MCF 10A (cell line): ENCODE data around the gene NAA25. TPM values are rescaled to one million over a fixed set of nuclear protein-coding genes. Genes with fewer than 3 reads are reported as not detected.
"Not testable (repeated sequence)": the region's sequence is repeated elsewhere in the genome, so short reads cannot be mapped to it uniquely, and the experiment has no call there.

Source experiments
- BruUV-seq: library from RNA; stranded (reverse); fragments of 400-500 nt; replicated peaks from 2 replicates; lab custom pipeline; 2021; lab: Mats Ljungman, UMichigan
- CTCF ChIA-PET: fragments of 300-600 bp; sonication (Branson Sonifier 250); formaldehyde crosslinking; extraction: SDS; loops from one replicate; lab custom pipeline; 2021; ENCODE audit warnings: antibody characterized with exemption, inconsistent platforms; lab: Yijun Ruan, JAX
- POLR2A ChIA-PET: fragments of 300-600, 350-650 bp; sonication (Branson Sonifier 250); formaldehyde crosslinking; extraction: SDS; loops from one replicate; lab custom pipeline; 2020; ENCODE audit warnings: antibody characterized with exemption, inconsistent platforms; lab: Yijun Ruan, JAX
- DNase-seq: peaks from one replicate; pipeline ENCODE4 v3.0.0-alpha.2; 2018; ENCODE audit not compliant: unreplicated experiment
- H3K27ac Mint-ChIP-seq: one replicate; pipeline ENCODE4 v1.8.0; 2022; ENCODE audit warnings: mild to moderate bottlenecking, low read depth, mixed read lengths; ENCODE audit not compliant: unreplicated experiment
- H3K27me3 Mint-ChIP-seq: one replicate; pipeline ENCODE4 v1.8.0; 2022; ENCODE audit warnings: mixed read lengths; ENCODE audit not compliant: insufficient read depth, unreplicated experiment
- H3K36me3 Mint-ChIP-seq: one replicate; pipeline ENCODE4 v1.8.0; 2022; ENCODE audit warnings: mild to moderate bottlenecking, moderate library complexity, mixed read lengths; ENCODE audit not compliant: insufficient read depth, unreplicated experiment
- H3K4me1 Mint-ChIP-seq: one replicate; pipeline ENCODE4 v1.8.0; 2022; ENCODE audit warnings: mixed read lengths; ENCODE audit not compliant: insufficient read depth, unreplicated experiment
- H3K4me3 Mint-ChIP-seq: one replicate; pipeline ENCODE4 v1.8.0; 2022; ENCODE audit warnings: mild to moderate bottlenecking, moderate library complexity, mixed read lengths; ENCODE audit not compliant: unreplicated experiment
- H3K9me3 Mint-ChIP-seq: one replicate; pipeline ENCODE4 v1.8.0; 2022; ENCODE audit warnings: mixed read lengths; ENCODE audit not compliant: unreplicated experiment
- intact Hi-C: fragments of 100-400 bp; cut with micrococcal nuclease; formaldehyde crosslinking; loops from 2 replicates; pipeline ENCODE4 v1.14.1; 2022
- total RNA-seq: library from RNA; stranded (reverse); gene quantifications from 2 replicates; pipeline ENCODE4 v1.2.3, GENCODE V29; 2022
- TF ChIP-seq, protein P1 (sequence below): fragments of 200-600 bp; IDR thresholded peaks from one replicate; pipeline ENCODE4 v1.8.0; 2022; ENCODE audit warnings: antibody characterized with exemption, mild to moderate bottlenecking; ENCODE audit not compliant: unreplicated experiment

NAA25 gene
- total RNA-seq, 1 experiment from 2014 or later, result 39.2 TPM

DNA sequence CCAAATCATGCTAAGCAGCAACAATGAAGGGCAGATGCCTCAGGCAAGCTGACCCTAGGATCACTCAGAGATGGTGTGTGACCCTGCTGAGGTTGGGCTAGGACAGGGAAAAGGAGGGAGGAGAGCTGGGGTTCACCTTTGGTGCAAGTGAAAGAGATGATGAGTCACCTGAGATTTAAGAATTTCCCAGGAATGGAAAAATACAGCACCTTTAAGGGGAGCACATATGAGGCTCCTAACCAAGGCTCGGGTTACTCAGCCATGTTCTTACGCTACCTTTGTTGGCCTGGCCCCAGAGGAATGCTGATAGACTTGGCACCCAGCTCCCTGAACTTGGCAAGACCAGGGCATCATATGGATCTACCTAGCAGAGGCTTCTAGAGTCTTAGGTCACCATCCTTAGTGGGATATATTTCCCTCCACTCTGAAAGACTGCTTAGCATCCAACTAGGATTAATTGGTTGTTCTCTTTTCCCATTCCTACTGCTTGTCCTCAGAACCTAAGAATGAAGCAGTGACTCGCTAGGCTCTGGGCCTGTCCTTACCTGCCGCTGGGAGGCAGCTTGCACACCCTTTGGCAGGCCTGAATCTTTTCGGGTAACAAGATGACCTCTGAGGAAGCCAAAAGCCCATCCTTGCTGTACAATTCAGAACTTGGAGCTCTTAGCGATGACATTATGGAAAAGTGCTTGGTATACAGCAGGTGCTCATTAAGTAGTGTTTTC lies 4.0 kb upstream of the NAA25 start:
- H3K27me3 Mint-ChIP-seq, result no peaks in the 10 kb centered on the region
- H3K36me3 Mint-ChIP-seq, result no peaks in the 10 kb centered on the region
- peak overlapping the region; percentile 8 for H3K4me3 Mint-ChIP-seq
- peak; percentile 96 for DNase-seq
- BruUV-seq, result no TSS peak
- H3K9me3 Mint-ChIP-seq, result no peaks in the 10 kb centered on the region
- TF ChIP-seq, protein P1, sequence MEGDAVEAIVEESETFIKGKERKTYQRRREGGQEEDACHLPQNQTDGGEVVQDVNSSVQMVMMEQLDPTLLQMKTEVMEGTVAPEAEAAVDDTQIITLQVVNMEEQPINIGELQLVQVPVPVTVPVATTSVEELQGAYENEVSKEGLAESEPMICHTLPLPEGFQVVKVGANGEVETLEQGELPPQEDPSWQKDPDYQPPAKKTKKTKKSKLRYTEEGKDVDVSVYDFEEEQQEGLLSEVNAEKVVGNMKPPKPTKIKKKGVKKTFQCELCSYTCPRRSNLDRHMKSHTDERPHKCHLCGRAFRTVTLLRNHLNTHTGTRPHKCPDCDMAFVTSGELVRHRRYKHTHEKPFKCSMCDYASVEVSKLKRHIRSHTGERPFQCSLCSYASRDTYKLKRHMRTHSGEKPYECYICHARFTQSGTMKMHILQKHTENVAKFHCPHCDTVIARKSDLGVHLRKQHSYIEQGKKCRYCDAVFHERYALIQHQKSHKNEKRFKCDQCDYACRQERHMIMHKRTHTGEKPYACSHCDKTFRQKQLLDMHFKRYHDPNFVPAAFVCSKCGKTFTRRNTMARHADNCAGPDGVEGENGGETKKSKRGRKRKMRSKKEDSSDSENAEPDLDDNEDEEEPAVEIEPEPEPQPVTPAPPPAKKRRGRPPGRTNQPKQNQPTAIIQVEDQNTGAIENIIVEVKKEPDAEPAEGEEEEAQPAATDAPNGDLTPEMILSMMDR, result no peak
- H3K27ac Mint-ChIP-seq, result peak overlapping the region; percentile 79
- POLR2A ChIA-PET, result interaction anchor here (1.0 to 13.8 kb wide), 10 partner anchors 13 to 276 kb away, joined by 3 to 530 read pairs (median 4); partner anchors contain the start of gene TRAFD1
- intact Hi-C loops, result loop anchor here (1.0 kb wide), 1 partner anchor 275 kb away; no protein-coding TSS in a partner anchor
- CTCF ChIA-PET, result interaction anchor here (0.5 to 6.0 kb wide), 15 partner anchors 12 to 432 kb away, joined by 3 to 95 read pairs (median 3); partner anchors contain the start of gene TRAFD1
- peaks cover 19% of the 10 kb centered on the region for H3K4me1 Mint-ChIP-seq

DNA sequence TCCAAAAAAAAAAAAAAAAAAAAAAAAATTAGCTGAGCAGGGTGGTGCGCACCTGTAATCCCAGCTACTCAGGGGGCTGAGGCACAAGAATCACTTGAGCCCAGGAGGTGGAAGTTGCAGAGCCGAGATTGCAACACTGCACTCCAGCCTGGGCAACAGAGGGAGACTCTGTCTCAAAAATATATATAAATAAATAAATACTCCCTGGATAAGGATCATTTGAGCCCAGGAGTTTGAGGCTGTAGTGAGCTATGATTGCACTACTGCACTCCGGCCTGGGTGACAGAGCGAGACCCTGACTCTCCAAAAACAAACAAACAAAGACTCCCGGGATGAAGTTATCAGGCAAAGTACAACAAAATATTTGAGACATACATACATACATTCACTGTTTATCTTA lies 3.3 kb upstream of the NAA25 start:
- ChIA-PET CTCF (interaction anchor here (0.6 to 6.0 kb wide), 10 partner anchors 13 to 299 kb away, joined by 3 to 95 read pairs (median 4); partner anchors contain the start of gene TRAFD1), POLR2A (interaction anchor here (0.6 to 13.8 kb wide), 11 partner anchors 13 to 307 kb away, joined by 3 to 530 read pairs (median 4); partner anchors contain the start of genes PTPN11 and TRAFD1)
- BruUV-seq, result no TSS peak
- Mint-ChIP-seq H3K27ac (peak overlapping the region; percentile 79), H3K9me3 (no peaks in the 10 kb centered on the region), H3K27me3 (no peaks in the 10 kb centered on the region), H3K4me1 (peaks cover 21% of the 10 kb centered on the region), H3K4me3 (peak overlapping the region; percentile 8), H3K36me3 (peaks cover 5% of the 10 kb centered on the region)
- peak; percentile 63 for DNase-seq
- intact Hi-C loops, result loop anchor here (1.0 kb wide), 1 partner anchor 275 kb away; no protein-coding TSS in a partner anchor
- TF ChIP-seq, protein P1, result no peak

- DNase-seq, H3K9me3 Mint-ChIP-seq, intact Hi-C loops, H3K27ac Mint-ChIP-seq, H3K4me3 Mint-ChIP-seq, BruUV-seq, H3K27me3 Mint-ChIP-seq: not testable (repeated sequence)
- Mint-ChIP-seq H3K36me3 (peaks cover 11% of the 10 kb centered on the region), H3K4me1 (peaks cover 16% of the 10 kb centered on the region)
- POLR2A ChIA-PET, result interaction anchor here (0.8 to 13.8 kb wide), 3 partner anchors 15 to 41 kb away, joined by 3 to 530 read pairs (median 4); partner anchors contain the start of gene TRAFD1
- CTCF ChIA-PET, result interaction anchor here (0.6 to 6.0 kb wide), 6 partner anchors 14 to 276 kb away, joined by 3 to 95 read pairs (median 4); partner anchors contain the start of gene TRAFD1
Observed at GRCh38 chr12:112110787-112111662, 2.4 kb upstream of the NAA25 start.
